Measurements from ENCODE around the gene RAC3. TPM values are rescaled to one million over a fixed set of nuclear protein-coding genes. Genes with fewer than 3 reads are reported as not detected.

RAC3 gene
- total RNA-seq, 1 donor from 2014 or later = 41.3 TPM

DNA sequence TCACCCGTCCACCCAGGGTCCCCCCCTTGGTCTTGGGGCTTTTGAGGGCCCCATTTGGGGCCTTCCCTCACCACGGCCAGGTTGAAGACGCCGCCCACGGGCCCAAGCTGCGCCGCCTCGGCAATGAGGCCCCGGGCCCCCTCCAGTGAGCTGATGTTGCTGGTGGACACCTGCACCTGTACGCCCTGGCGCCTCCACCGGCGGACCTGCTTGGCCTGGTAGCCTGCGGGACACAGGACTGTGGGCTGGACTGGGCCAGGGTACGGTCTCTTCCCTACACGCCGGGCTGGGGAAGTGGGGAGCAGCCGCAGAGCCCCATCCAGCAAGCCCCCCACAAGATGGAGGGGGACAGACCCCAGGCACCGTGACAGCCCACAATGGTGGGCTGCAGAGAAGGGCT, 51.0 kb downstream of the RAC3 start:
- Histone ChIP-seq H3K27me3 (ENCODE audit: insufficient read depth, low read length) (no peaks in the 10 kb centered on the region), H3K36me3 (ENCODE audit: insufficient read depth, low read length) (no peaks in the 10 kb centered on the region), H3K4me1 (ENCODE audit: insufficient read depth, low read length) (no peaks in the 10 kb centered on the region), H3K79me2 (ENCODE audit: insufficient read depth, low read length) (no peaks in the 10 kb centered on the region), H3K9ac (ENCODE audit: low read length) (no peak overlapping the region), H3K4me3 (ENCODE audit: insufficient read depth, low read depth, low read length) (no peak overlapping the region), H4K20me1 (ENCODE audit: insufficient read depth, low read length) (peaks cover 73% of the 10 kb centered on the region), H3K4me2 (ENCODE audit: low read length) (no peak overlapping the region), H2AFZ (ENCODE audit: low read depth, low read length) (no peak overlapping the region), H3K9me3 (ENCODE audit: insufficient read depth, low read depth, low read length) (no peaks in the 10 kb centered on the region), H3K27ac (ENCODE audit: low read depth, low read length) (no peak overlapping the region)
- Mint-ChIP-seq H3K36me3 (ENCODE audit: low read depth, unreplicated experiment) (peaks cover 2% of the 10 kb centered on the region), H3K27ac (ENCODE audit: unreplicated experiment) (no peak overlapping the region), H3K4me3 (ENCODE audit: unreplicated experiment) (no peak overlapping the region), H3K27me3 (ENCODE audit: low read depth, unreplicated experiment) (no peaks in the 10 kb centered on the region), H3K9me3 (ENCODE audit: unreplicated experiment) (no peaks in the 10 kb centered on the region), H3K4me1 (ENCODE audit: low read depth, unreplicated experiment) (no peaks in the 10 kb centered on the region)
- DNase-seq (ENCODE audit: low read depth) = no peak
- TF ChIP-seq EZH2 (IDR thresholded peaks at IDR 0.05; ENCODE audit: insufficient read depth, low read length) (no peak), CTCF (IDR thresholded peaks at IDR 0.05; ENCODE audit: insufficient read depth, low read depth, low read length) (no peak)
- no peak for FAIRE-seq

- FAIRE-seq = no peak
- Histone ChIP-seq H3K4me3 (ENCODE audit: insufficient read depth, low read depth, low read length) (no peak overlapping the region), H3K4me2 (ENCODE audit: low read length) (no peak overlapping the region), H3K27me3 (ENCODE audit: insufficient read depth, low read length) (no peaks in the 10 kb centered on the region), H3K27ac (ENCODE audit: low read depth, low read length) (no peak overlapping the region), H3K4me1 (ENCODE audit: insufficient read depth, low read length) (no peaks in the 10 kb centered on the region), H3K9me3 (ENCODE audit: insufficient read depth, low read depth, low read length) (no peaks in the 10 kb centered on the region), H3K79me2 (ENCODE audit: insufficient read depth, low read length) (no peaks in the 10 kb centered on the region), H3K36me3 (ENCODE audit: insufficient read depth, low read length) (peaks cover 2% of the 10 kb centered on the region), H3K9ac (ENCODE audit: low read length) (no peak overlapping the region), H2AFZ (ENCODE audit: low read depth, low read length) (no peak overlapping the region), H4K20me1 (ENCODE audit: insufficient read depth, low read length) (peaks cover 72% of the 10 kb centered on the region)
- TF ChIP-seq CTCF (IDR thresholded peaks at IDR 0.05; ENCODE audit: insufficient read depth, low read depth, low read length) (no peak), EZH2 (IDR thresholded peaks at IDR 0.05; ENCODE audit: insufficient read depth, low read length) (no peak)
- Mint-ChIP-seq H3K27me3 (ENCODE audit: low read depth, unreplicated experiment) (no peaks in the 10 kb centered on the region), H3K4me3 (ENCODE audit: unreplicated experiment) (no peak overlapping the region), H3K27ac (ENCODE audit: unreplicated experiment) (no peak overlapping the region), H3K4me1 (ENCODE audit: low read depth, unreplicated experiment) (no peaks in the 10 kb centered on the region), H3K36me3 (ENCODE audit: low read depth, unreplicated experiment) (peaks cover 2% of the 10 kb centered on the region), H3K9me3 (ENCODE audit: unreplicated experiment) (no peaks in the 10 kb centered on the region)
- no peak for DNase-seq (ENCODE audit: low read depth)
Observed at GRCh38 chr17:82083009-82083408, 51.5 kb downstream of the RAC3 start.

Other genes starting within 250 kb of the RAC3 start
- not detected in 2 replicates for gene GCGR, start 227.5 kb upstream of the RAC3 start, total RNA-seq
- 106 and 113 TPM in 2 replicates for gene MCRIP1, start 198.4 kb upstream of the RAC3 start, total RNA-seq
- 0.65 TPM in 1 of 2 replicates, not detected in the other for gene PPP1R27, start 196.6 kb upstream of the RAC3 start, total RNA-seq
- 1,268 and 1,504 TPM in 2 replicates for gene P4HB, start 171.1 kb upstream of the RAC3 start, total RNA-seq
- gene ARHGDIA, start 160.3 kb upstream of the RAC3 start, total RNA-seq = 352 and 367 TPM in 2 replicates
- gene ALYREF, start 140.1 kb upstream of the RAC3 start, total RNA-seq = 86.4 and 110 TPM in 2 replicates
- gene ANAPC11, start 140.0 kb upstream of the RAC3 start, total RNA-seq = 104 and 113 TPM in 2 replicates
- gene NPB, start 129.4 kb upstream of the RAC3 start, total RNA-seq = 2.0 and 2.7 TPM in 2 replicates
- 26.0 and 31.6 TPM in 2 replicates for gene PCYT2, start 120.3 kb upstream of the RAC3 start, total RNA-seq
- 26.5 and 30.2 TPM in 2 replicates for gene SIRT7, start 113.5 kb upstream of the RAC3 start, total RNA-seq
- 33.2 and 35.8 TPM in 2 replicates for gene MAFG, start 103.9 kb upstream of the RAC3 start, total RNA-seq
- 164 and 191 TPM in 2 replicates for gene PYCR1, start 94.4 kb upstream of the RAC3 start, total RNA-seq
- gene MYADML2, start 84.4 kb upstream of the RAC3 start, total RNA-seq = not detected in 2 replicates
- gene NOTUM, start 70.5 kb upstream of the RAC3 start, total RNA-seq = 0.89 and 1.7 TPM in 2 replicates
- 23.6 and 25.5 TPM in 2 replicates for gene ASPSCR1, start 54.0 kb upstream of the RAC3 start, total RNA-seq
- gene CENPX, start 8.8 kb upstream of the RAC3 start, total RNA-seq = 26.3 and 26.7 TPM in 2 replicates
- 6.2 and 6.6 TPM in 2 replicates for gene LRRC45, start 8.4 kb upstream of the RAC3 start, total RNA-seq
- 42.3 and 49.9 TPM in 2 replicates for gene DCXR, start 6.0 kb downstream of the RAC3 start, total RNA-seq
- 40.2 and 41.9 TPM in 2 replicates for gene RFNG, start 20.1 kb downstream of the RAC3 start, total RNA-seq
- 91.4 and 102 TPM in 2 replicates for gene GPS1, start 20.2 kb downstream of the RAC3 start, total RNA-seq
- 55.1 and 59.5 TPM in 2 replicates for gene DUS1L, start 34.1 kb downstream of the RAC3 start, total RNA-seq
- 156 and 203 TPM in 2 replicates for gene FASN, start 66.6 kb downstream of the RAC3 start, total RNA-seq
- gene CCDC57, start 181.2 kb downstream of the RAC3 start, total RNA-seq = 19.9 and 20.4 TPM in 2 replicates
- 292 and 385 TPM in 2 replicates for gene SLC16A3, start 197.4 kb downstream of the RAC3 start, total RNA-seq
- gene CSNK1D, start 242.0 kb downstream of the RAC3 start, total RNA-seq = 146 and 153 TPM in 2 replicates

Measured in astrocyte (in vitro differentiated cells and primary cell).